Cardiac septum (tissue), 1 donor: ENCODE results near the gene KIF2C. TPM values are rescaled to one million over a fixed set of nuclear protein-coding genes. Genes with fewer than 3 reads are reported as not detected.
"Not testable (repeated sequence)": the region's sequence is repeated elsewhere in the genome, so short reads cannot be mapped to it uniquely, and the experiment has no call there.

Source experiments
- DNase-seq: peaks from one replicate; pipeline ENCODE4 v3.0.0-alpha.2; 2020; ENCODE audit warnings: low spot score
- intact Hi-C: fragments of 100-400 bp; cut with DNase I; formaldehyde crosslinking; loops from one replicate; pipeline ENCODE4 v1.14.0; 2022
- total RNA-seq: library from RNA; stranded (reverse); fragmentation: NEBNext Ultra II Directional; extraction: Animal tissue kit (Norgen Biotek cat#: 25700); gene quantifications from one replicate; pipeline ENCODE4 v1.2.1, GENCODE V29; 2021
- donor health status: DM: no; HTN: no; CAD: no.

Gene KIF2C
- total RNA-seq, 1 donor from 2014 or later, result 1.3 TPM

DNA sequence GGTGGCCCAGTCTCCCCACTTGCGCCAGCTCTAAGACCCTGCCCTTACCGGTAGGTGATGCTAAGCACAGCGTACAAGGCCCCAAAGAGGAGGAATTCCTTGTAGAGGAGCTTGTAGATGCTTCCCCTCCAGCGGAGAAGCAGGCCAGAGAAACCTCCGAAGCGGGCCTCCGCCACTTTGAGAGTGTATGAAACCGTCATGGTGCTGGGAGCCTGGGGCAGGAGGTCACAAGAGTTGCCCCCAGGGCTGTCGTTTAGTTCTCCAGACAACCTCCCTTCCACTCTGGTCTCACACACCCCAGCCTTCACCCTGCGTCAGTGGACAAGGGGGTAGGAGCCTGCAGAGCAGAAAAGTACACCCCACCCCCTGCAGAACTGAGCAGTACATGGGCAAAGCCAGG is 47.9 kb downstream of the KIF2C start:
- intact Hi-C loops, result no loop called here
- no peak for DNase-seq

DNA sequence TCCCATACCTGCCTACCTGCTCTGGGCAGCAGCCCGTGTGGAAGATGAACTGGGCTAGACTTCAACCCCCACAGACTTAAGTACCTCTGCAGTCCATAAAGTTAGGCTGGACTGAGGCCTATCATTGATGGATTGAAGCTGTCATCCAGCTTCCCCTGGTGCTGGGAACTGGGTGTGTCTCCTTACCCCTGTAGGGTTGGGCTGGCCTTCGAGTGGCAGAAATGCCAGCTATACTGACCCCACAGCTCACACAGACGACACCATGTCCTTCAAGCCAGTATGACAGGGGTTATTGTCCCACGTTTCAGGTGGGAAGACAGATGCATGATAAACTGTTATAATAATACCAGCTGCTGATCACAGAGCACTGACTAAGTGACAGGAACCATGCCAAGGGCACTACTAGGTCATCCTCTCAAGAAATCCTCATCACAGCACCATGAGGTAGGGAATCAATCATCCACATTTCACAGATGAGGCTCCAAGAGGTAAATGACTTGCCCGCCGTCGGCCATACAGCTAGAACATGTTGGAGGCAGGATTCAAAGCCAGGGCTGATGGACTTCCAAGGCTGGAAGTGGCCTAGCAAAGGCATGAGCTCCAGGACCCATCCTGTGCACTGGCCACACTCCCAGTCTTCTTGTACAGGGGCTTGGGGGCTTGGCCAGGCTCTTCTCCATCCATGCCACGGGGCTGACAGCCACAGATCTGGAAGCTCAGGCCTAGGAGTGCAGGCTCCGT is 48.7 kb downstream of the KIF2C start, which contains the start of gene BEST4:
Gene BEST4 (minus strand): TSS at position 51 of the 741 bp plus-strand sequence. CDS start 465 bp downstream, outside the sequence.
- intact Hi-C loops, result no loop called here
- no peak for DNase-seq

DNA sequence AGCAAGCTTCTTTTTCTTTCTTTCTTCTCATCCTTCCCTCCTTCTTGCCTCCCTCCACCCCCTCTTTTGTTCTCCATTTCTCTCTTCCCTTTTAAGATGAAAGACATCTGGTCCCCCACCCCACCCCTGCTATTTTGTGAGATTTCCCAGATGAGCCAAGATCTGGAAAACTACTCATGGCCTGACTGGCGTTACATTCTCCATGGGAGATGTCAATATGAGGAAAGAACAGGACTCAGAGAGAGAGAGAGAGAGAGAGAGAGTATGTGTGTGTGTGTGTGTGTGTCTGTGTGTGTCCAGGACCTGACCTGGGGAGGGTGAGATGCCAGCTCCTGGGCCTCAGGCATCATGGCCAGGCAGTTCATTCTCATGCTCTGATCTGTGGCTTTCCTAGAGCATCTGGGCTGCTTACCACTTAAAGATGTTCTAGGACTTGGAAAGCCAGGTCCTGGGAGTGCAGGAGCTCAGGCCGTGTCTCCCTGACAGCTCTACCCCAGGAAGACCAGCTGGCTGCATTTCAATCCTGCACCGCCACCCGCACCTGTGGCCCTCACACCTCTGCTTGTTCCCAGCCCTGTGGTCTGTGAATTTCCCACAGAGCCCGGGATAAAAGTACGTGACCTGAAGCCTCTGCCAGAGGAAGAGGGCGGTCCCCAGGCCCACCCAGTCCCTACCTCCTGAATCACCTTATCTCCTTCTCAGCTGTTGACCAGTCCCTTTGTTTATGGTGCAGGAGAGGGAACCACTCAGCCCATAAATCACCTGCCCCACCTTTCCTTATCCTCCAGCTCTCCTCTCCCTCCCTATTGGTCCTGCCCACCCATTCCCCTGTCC is 51.5 kb downstream of the KIF2C start:
- intact Hi-C loops, result no loop called here
- DNase-seq, result no peak

DNA sequence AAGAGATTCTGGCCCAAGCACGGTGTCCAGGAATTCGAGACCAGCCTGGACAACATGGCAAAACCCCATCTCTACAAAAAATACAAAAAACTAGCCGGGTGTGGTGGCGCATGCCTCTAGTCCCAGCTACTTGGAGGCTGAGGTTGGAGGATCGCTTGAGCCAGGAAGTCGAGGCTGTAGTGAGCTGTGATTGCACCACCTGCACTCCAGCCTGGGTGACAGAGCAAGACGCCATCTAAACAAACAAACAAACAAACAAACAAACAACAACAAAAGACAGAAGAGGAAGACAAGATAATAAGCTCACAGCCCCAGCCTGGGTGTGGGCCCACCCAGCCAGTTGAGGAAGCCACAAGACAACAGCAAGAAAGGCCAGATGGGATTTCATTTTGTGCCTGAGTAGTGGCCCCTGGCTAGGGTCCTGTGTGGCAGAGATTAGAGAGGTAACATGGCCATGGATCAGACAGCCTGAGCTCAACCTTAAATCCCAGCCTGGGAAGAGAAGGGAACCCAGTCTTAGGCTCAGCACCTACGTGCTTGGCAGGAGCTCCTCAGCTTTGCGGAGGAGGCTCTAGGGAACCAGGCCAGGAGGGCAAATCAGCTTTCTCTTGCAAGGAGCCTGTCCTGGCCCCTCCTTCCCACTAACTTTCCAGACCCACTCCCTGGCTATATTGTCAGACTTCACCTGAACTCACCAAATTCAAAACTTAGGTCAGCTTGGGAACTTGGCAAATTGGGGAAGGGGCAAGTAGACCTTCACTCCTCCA is 53.3 kb downstream of the KIF2C start:
- no peak for DNase-seq
- intact Hi-C loops, result no loop called here

DNA sequence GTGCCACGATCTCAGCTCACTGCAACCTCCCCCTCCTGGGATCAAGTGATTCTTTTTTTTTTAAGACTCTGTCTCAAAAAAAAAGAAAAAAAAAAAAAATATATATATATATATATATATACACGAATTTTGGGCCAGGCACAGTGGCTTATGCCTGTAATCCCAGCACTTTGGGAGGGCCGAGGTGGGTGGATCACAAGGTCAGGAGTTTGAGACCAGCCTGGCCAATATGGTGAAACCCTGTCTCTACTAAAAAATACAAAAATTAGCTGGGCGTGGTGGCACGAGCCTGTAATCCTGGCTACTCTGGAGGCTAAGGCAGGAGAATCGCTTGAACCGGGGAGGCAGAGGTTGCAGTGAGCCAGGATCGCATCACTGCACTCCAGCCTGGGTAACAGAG is 58.2 kb downstream of the KIF2C start:
- intact Hi-C loops, result loop anchor here (2.0 kb wide), 1 partner anchor 37 kb away; no protein-coding TSS in a partner anchor
- DNase-seq, result not testable (repeated sequence)

DNA sequence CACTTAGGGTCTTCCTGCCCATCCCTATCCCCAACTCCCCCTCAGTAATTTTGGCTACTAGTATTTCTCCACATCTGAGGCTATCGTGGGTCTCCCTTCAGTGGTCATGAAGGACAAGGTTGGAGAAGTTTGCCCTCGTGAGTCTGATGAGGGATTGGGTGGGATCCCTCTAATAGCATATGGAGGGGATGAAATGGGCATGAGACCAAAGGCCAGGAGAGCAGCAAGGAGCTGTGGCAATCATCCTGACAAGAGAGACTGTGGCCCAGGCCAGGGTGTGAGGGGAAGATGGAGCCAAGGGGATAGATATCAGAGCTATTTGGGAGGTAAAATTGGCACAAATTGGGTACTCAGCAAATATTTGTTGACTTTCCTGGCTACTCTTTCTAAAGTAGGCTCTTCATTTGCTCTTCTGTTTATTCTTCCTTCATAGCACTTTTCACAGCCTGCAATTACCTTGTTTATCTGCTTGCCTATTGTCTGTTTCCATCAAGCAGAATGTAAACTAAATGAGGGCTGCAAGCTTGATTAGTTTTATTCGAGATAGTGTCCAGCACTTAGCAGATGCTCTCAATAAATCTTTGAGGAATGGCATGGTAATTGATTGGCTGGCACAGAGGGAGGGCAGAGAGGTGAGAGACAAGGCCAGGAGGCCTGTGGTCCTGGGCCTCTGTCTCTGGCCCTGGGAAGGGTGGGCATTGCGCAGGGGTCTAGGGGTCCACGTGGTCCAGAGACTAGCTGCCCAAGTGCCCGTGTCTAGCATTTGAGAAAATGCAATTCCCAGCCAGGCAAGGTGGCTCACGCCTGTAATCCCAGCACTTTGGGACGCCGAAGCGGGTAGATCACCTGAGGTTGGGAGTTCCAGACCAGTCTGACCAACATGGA is 59.1 kb downstream of the KIF2C start:
- intact Hi-C loops, result loop anchor here (2.0 kb wide), 1 partner anchor 36 kb away; no protein-coding TSS in a partner anchor
- DNase-seq, result no peak

DNA sequence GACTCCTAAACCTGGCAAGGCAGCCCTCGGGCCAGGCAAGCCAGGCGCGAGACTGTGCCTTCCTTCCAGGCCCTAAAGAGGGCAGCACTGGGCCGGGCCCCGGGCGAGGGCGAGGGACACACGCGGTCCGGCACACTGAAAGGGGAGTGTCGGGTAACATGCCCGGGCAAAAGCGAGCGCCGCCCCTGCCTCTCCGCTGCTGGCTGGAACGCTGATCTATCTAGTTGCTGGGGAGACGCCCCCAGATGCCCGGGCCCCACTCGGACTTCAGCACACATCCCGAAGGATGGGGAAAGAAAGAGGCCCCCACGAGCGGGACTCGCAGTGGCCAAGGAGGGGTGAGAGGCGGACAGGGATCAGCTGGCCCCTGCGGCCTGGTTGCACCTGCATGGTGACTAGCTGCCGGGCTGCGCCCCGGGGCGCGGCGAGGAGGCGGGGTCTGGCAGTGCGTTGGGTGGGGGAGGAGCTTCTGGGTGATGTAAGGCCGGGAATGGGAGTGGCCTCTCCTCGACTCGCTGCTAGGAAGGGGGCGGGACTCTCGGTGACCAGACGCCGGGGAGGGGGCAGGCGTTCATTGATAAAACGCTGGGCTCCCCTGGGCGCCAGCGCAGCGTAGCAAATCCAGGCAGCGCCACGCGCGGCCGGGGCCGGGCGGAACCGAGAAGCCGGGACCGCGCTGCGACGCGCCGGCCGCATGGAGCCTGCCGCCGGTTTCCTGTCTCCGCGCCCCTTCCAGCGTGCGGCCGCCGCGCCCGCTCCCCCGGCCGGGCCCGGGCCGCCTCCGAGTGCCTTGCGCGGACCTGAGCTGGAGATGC is 60.3 kb downstream of the KIF2C start, which contains the start of gene PLK3:
Gene PLK3 (plus strand): TSS at position 608 of the 815 bp plus-strand sequence. CDS start 87 bp downstream, at position 695.
- peak; percentile 100 for DNase-seq
- intact Hi-C loops, result loop anchor here (2.0 to 10.0 kb wide), 4 partner anchors 19 to 505 kb away; partner anchors contain the start of genes HECTD3 and UROD

DNA sequence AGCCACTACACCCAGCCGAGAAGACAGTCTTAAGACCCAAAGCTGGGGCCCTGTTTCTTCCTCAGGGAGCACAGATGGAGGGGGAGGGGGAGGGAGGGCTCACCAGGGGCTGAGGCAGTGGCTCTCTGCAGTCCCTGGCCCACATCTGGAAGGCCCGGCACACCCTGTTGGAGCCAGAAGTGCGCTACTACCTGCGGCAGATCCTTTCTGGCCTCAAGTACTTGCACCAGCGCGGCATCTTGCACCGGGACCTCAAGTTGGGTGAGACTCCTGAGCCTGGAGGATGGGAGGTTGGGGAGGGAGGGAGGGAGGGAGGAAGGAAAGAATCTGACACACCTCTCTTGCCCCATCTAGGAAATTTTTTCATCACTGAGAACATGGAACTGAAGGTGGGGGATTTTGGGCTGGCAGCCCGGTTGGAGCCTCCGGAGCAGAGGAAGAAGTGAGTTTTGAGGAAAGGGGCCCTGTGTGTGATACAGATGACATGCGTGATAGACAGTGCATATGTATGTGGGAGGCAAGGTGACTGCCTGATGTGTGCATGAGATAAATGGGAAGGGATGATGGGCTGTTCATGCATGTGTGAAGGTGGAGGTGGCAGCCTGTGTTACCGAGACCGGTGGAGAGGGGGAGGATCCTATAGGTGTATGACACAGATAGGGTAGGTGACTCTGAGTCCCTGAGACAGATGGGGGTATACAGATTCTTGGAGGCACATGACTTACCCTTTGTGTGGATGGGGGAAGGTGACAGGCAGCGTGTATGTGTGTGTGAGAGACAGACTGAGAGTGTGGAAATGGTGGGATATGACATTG is 62.1 kb downstream of the KIF2C start:
- intact Hi-C loops, result loop anchor here (2.0 to 10.0 kb wide), 3 partner anchors 17 to 503 kb away; partner anchors contain the start of genes HECTD3 and UROD
- no peak for DNase-seq

DNA sequence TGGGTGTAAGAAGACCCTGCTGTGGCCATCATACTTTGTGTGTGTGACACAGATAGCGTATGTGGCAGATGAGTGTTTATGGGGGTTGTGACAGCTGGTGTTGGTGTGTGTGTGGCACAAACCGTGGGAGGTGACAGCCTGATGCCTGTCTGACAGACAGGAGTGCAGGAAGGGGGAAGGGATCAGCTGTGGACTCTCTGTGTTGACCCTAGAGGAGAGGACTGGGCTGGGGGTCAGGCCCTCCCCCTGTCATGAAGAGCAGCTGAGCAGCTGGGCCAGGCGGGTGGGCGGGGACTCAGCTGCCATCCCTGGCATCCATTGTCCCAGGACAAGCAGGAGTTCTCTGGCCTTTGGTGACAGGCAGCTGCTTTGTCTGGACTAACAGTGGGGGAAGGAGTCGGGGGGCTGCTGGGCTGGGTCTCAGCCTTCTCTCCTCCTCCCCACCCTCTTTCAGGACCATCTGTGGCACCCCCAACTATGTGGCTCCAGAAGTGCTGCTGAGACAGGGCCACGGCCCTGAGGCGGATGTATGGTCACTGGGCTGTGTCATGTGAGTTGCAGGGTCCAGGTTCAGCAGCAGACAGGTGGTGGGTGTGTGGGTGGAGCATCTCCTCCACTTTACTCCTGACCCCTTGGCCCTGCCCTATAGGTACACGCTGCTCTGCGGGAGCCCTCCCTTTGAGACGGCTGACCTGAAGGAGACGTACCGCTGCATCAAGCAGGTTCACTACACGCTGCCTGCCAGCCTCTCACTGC is 62.8 kb downstream of the KIF2C start:
- intact Hi-C loops, result loop anchor here (5.0 to 10.0 kb wide), 2 partner anchors 210 to 502 kb away; partner anchors contain the start of genes HECTD3 and UROD
- no peak for DNase-seq

DNA sequence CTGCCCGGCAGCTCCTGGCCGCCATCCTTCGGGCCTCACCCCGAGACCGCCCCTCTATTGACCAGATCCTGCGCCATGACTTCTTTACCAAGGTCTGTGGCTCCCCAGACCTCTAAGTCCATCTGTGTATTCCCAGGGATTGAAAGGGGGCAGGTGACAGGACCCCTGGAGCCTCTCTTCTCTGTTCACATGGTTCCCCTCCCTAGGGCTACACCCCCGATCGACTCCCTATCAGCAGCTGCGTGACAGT is 63.4 kb downstream of the KIF2C start:
- no peak for DNase-seq
- intact Hi-C loops, result loop anchor here (5.0 to 10.0 kb wide), 2 partner anchors 209 to 502 kb away; partner anchors contain the start of genes HECTD3 and UROD

DNA sequence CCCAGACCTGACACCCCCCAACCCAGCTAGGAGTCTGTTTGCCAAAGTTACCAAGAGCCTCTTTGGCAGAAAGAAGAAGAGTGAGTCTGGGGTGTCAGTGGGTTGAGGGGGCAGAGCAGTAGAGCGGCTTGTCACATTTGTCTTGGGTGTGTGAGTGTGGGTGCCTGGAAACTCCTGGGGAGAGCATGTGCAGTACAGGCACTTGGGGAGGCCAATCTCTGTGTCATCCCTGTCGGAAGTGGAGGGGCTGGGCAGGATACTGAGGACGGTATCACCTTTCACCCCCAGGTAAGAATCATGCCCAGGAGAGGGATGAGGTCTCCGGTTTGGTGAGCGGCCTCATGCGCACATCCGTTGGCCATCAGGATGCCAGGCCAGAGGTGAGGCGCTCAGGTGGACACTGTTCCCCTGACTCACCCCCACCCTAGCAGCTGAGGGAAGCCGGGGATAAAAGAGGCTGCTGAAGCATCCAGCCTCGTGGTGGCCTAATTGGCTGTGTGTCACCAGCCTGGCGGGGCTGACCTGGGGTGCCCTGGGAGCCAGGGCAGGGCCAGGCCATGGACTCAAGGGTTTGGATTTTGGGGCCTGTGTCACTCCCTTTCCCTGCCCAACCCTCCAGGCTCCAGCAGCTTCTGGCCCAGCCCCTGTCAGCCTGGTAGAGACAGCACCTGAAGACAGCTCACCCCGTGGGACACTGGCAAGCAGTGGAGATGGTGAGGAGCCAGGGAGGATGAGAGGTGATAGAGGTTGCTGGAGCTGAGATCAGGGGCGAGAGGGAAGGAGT is 63.9 kb downstream of the KIF2C start:
- intact Hi-C loops, result loop anchor here (5.0 to 10.0 kb wide), 2 partner anchors 209 to 501 kb away; partner anchors contain the start of genes HECTD3 and UROD
- DNase-seq, result no peak

DNA sequence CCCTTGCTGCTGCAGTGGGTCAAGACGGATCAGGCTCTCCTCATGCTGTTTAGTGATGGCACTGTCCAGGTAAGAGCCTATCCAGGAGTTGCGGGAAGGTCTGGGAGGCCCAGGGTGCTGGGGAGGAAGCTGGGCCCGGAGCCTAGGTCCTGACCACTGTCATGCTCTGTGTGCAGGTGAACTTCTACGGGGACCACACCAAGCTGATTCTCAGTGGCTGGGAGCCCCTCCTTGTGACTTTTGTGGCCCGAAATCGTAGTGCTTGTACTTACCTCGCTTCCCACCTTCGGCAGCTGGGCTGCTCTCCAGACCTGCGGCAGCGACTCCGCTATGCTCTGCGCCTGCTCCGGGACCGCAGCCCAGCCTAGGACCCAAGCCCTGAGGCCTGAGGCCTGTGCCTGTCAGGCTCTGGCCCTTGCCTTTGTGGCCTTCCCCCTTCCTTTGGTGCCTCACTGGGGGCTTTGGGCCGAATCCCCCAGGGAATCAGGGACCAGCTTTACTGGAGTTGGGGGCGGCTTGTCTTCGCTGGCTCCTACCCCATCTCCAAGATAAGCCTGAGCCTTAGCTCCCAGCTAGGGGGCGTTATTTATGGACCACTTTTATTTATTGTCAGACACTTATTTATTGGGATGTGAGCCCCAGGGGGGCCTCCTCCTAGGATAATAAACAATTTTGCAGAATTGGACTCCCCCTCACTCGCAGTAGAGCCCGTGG is 65.8 kb downstream of the KIF2C start:
- intact Hi-C loops, result loop anchor here (10.0 kb wide), 1 partner anchor 499 kb away; no protein-coding TSS in a partner anchor
- DNase-seq, result no peak

DNA sequence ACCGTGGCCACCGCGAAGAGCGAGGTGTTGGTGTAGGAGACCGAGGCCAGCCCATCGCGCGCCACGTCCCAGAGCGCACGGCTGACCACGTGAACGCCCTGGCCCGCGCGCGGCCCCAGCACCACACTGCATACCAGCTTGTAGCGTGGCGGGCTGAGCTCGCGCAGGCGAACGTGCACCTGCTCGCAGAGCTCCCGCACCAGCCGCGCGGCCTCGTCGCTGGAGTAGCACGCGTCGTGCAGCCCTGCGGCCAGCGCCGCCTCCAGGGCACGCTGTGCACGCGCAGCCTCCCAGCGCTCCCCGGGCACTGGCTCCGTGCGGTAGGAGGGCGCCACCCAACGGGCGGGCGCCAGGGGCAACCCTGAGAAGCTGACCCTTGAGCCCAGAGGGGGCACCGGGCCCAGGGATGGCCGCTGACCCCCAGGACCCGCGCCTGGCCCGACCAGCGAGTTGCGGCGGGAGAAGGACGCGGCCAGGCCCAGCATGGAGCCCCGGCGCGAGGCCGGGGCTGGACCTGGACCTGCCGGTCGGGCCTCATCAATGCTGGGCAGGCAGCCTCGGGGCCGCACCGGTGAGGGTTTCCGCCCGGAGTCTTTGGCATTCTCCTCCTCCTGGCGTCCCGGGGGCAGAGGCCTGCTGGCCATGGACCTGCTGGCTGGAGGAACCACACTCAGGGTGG is 66.5 kb downstream of the KIF2C start:
- DNase-seq, result no peak
- intact Hi-C loops, result loop anchor here (10.0 kb wide), 1 partner anchor 499 kb away; no protein-coding TSS in a partner anchor

DNA sequence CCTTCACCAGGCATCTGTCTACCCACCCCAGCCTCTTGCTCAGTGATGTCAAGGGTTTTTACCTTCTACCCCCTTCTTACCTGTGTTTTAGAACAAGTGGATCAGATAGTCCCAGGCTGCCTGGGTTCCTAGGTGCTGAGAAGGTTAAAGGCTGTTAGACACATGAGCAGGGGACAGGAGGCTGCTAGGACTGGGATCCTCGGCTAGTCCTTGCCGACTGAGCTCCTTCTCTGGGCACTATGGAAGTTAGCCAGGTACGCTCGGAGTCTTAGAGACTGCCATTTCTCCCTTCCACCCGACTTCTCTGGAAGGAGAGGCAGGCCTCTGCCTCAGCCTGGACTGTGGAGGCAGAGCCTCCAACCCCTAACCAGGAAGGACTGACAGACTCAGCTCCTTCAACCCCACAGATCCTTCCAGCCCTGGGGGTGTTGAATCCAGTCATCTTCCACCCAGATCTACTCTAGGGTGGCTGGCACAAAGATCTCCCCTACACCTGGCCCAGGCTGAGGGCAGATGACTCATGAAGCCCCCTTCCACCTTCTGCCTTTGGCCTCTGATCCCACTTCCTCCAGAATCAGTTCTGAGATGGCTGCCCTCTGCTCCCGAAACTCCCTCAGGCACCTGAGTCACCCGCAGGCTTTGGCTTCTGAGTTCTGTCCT is 67.2 kb downstream of the KIF2C start, which contains the start of gene DYNLT4:
Gene DYNLT4 (minus strand): TSS at position 648 of the 660 bp plus-strand sequence. CDS start 683 bp downstream, outside the sequence.
- intact Hi-C loops, result loop anchor here (10.0 kb wide), 1 partner anchor 498 kb away; no protein-coding TSS in a partner anchor
- no peak for DNase-seq
